COR-L47 (cell line): ENCODE results near the gene GSTA3.
A peak's percentile ranks its signal among the peaks of the same experiment; 100 is the strongest.
"Not testable (repeated sequence)": the region's sequence is repeated elsewhere in the genome, so short reads cannot be mapped to it uniquely, and the experiment has no call there.

ENCODE experiments used
- DNase-seq: peaks from one replicate; lab custom pipeline; 2025; lab: John Stamatoyannopoulos, UW

The GSTA3 gene

GRCh38 chr6:52910091-52910490, 593 bp upstream of the GSTA3 start:
- no peak for DNase-seq

DNA sequence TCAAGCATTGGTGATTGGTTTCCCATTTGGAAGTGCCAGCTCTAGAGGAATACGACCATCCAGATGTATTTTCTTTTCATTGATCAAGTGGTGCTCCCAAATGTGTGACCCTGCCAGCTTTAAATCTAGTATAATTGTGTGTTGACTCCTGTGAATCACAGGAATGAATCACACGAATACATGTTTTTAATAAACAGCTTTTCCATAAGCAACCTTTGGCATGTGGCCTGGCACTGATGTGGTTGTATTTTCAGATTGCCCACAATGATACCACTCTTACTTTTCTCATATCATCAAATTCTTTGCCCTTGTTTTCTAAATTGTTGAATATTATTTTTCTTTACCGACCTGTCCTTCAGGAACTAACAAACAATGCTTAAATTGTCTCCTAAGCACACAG, 367 bp downstream of the GSTA3 start:
- no peak for DNase-seq

GRCh38 chr6:52908526-52908925, 972 bp downstream of the GSTA3 start:
- DNase-seq = no peak

GRCh38 chr6:52904562-52905279, 4.8 kb downstream of the GSTA3 start:
- no peak for DNase-seq

DNA sequence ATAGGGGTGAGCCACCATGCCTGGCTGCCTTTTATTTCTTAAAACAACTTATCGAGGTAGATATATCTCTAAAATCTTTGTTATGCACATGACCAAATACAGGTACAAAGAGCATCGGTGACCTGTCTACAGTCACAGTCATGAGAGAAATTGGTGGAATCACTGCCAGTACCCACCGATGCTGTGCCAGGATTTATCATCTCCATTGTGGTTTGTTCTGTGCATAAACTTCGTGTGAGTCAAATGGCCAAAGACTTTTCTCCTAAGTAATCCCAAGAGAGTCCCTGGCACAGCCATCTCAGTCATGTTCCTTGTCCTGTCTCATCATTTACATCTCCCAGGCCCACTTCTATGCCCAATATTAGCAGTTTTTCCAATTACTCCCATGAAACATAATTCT, 9.0 kb downstream of the GSTA3 start:
- no peak for DNase-seq

DNA sequence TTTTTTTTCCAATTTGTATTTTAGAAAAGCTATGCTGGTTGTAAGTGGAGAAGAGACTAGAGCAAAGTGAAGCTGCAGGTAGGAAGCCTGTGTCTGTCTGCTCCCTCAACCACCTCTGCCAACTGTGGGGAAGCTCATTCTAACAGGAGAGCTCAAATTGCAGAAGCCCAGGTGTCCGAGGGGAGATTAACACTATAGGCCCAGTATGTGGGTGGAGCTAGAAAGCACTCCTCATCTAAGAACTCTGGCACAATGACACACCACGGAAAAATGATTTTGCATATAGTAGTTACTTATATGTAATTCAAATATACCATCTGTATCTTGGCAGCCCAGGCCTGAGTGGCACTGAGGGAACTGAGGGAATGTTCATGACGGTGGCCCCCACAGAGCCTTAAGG, 13.7 kb downstream of the GSTA3 start:
- DNase-seq = not testable (repeated sequence)

GRCh38 chr6:52894285-52894684, 15.2 kb downstream of the GSTA3 start:
- no peak for DNase-seq

- no peak for DNase-seq
Observed at GRCh38 chr6:52893803-52894202, 15.7 kb downstream of the GSTA3 start.

- no peak for DNase-seq
Observed at GRCh38 chr6:52893221-52893620, 16.3 kb downstream of the GSTA3 start.

DNA sequence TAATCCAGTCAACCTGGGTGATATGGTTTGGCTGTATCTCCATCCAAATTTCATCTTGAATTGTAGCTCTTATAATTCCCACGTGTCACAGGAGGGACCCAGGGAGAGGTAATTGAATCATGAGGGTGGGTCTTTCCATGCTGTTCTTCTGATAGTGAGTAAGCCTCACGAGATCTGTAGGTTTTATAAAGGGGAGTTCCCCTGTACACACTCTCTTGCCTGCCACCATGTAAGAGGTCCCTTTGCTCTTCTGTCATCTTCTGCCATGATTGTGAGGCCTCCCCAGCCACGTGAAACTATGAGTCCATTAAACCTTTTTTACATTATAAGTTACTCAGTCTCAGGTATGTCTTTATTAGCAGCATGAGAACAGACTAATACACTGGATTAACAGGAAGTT, 19.5 kb downstream of the GSTA3 start:
- DNase-seq = no peak

GRCh38 chr6:52887910-52888524, 21.5 kb downstream of the GSTA3 start:
- DNase-seq = no peak

DNA sequence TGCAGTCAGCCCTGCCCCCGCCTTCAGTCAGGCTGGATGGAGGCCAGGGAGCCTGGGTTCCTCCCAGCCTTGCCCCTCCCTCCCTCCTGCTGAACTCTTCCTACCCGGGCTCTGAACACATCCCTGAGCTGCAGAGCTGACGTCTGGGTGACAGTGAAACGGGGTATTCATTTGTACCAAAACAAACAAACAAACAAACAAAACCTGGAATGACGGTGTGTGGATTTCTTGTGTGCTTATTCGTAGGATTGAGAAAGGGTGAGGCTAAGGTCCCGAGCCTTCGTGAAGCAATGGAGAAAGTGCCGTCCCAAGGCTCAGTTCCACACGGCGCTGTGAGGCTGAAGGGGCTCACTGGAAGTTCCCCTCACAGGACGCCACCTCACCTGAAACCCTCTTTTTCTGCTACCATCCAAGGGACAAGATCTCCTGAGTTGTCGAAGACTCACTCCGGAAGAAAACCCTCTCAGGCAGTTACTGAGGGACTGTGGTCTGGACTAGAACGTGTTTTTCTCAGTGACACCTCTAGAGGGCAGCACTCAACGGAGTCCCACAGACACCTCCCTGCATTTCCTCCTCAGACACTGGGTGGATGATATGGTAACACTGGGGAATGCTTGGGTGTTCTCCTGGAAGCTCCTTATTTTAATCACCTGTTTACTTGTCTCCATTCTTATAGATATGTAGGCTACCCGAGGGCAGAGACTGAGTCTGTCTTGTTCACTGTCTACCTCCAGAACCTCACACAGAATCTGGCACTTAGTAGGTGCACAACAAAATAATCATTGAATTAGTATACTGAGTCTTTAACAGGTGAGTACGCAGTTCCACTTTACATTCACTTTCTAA, 27.3 kb downstream of the GSTA3 start:
- peak; percentile 52 for DNase-seq

DNA sequence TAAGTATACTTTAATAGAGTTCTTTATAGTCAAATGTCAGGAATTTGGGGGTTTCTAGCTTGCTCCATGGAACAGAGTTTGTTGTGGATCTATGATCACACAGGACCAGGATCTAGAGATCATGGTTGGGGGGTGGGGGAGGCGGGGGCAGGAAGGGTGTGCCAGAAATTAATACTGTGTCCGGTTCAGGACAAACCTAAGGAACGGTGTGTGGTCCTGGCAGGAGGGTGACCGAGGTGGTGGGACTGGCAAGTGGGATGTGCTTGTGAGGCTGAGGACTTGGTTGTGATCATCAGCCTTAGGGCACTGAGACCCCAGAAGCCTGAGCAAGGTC, 27.9 kb downstream of the GSTA3 start:
- no peak for DNase-seq

DNA sequence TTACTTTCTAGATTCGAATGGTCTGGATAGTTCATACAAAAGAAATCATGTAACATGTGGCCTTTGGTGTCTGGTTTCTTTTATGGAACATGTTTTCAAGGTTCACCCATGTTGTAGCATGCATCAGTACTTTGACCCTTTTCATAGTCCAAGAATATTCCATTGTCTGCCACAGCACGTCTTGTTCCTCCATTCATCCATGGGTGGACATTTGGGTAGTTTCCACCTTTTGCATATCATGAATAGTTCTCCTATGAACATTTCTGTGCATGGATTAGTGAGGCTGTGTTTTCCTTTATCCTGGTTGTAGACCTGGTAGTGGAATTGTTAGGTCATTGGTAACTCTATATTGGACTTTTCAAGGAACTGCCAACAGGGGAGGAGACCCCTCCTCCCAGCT, 31.7 kb downstream of the GSTA3 start:
- no peak for DNase-seq

- DNase-seq = no peak
Observed at GRCh38 chr6:52877168-52877567, 32.3 kb downstream of the GSTA3 start.

GRCh38 chr6:52876056-52876787, 33.3 kb downstream of the GSTA3 start:
- peak; percentile 32 for DNase-seq

GRCh38 chr6:52872031-52872430, 37.5 kb downstream of the GSTA3 start:
- no peak for DNase-seq

DNA sequence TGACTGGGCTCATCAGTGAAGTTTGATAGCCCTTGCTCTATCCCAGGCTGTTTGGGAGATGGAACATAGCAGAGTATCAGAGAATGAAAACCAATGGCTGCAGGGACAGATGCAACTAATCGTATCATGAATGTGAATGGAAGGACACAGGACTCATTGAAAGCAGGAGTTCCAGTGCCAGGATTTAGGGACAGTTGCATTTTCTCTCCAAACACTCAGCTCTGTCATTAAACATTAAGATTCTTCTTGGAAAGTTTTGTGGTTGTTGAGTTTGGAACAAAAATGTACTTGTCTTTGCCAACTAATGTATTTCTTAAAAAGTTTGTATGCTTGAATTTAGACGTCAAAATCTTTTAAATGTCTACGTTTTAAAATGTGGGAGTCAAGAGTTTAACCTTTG, 37.9 kb downstream of the GSTA3 start:
- no peak for DNase-seq

GRCh38 chr6:52870335-52871091, 39.0 kb downstream of the GSTA3 start:
- DNase-seq = not testable (repeated sequence)

- DNase-seq = not testable (repeated sequence)
Observed at GRCh38 chr6:52868899-52869298, 40.6 kb downstream of the GSTA3 start.

- no peak for DNase-seq
Observed at GRCh38 chr6:52868240-52868639, 41.3 kb downstream of the GSTA3 start.

GRCh38 chr6:52861151-52861550, 48.3 kb downstream of the GSTA3 start:
- DNase-seq = not testable (repeated sequence)
